G401 (cell line): ENCODE results near the gene PCDHB10. TPM values are rescaled to one million over a fixed set of nuclear protein-coding genes. Genes with fewer than 3 reads are reported as not detected.
"Not testable (repeated sequence)": the region's sequence is repeated elsewhere in the genome, so short reads cannot be mapped to it uniquely, and the experiment has no call there.

Source experiments
- DNase-seq: peaks from one replicate; pipeline ENCODE4 v3.0.0-alpha.2; 2015; ENCODE audit warnings: low spot score
- in situ Hi-C: cut with HindIII; loops from 2 replicates; pipeline ENCODE4 v1.10.0; 2016; ENCODE audit warnings: low sequenced_read_pairs, mixed read lengths
- total RNA-seq: library from RNA; depleted of rRNA; stranded (reverse); fragments of >200 nt; shearing (Covaris generic); gene quantifications from 2 replicates; pipeline ENCODE4 v1.2.3, GENCODE V29; 2014; rRNA removed

Gene PCDHB10
- total RNA-seq, result 0.44 TPM in 1 of 2 replicates, not detected in the other

GRCh38 chr5:141192110-141192725 is at the start of gene PCDHB10:
PCDHB10 (plus strand) TSS chr5:141192353; CDS start chr5:141192553, 200 bp downstream.
- in situ Hi-C loops, result loop anchor here (25.0 kb wide), 1 partner anchor 370 kb away; no protein-coding TSS in a partner anchor
- DNase-seq, result peak; percentile 57

GRCh38 chr5:141149812-141150211 is 42.3 kb upstream of the PCDHB10 start, which contains the start of gene PCDHB6:
PCDHB6 (plus strand) TSS chr5:141150057; CDS start chr5:141150258, 201 bp downstream.
- DNase-seq, result peak; percentile 39
- in situ Hi-C loops, result no loop called here

- no peak for DNase-seq
- in situ Hi-C loops, result no loop called here
These were observed 41.7 kb upstream of the PCDHB10 start for GRCh38 chr5:141150224-141150992.

- in situ Hi-C loops, result no loop called here
- no peak for DNase-seq
These were observed 41.2 kb upstream of the PCDHB10 start for GRCh38 chr5:141150993-141151325.

GRCh38 chr5:141151632-141152031 is 40.5 kb upstream of the PCDHB10 start:
- in situ Hi-C loops, DNase-seq: not testable (repeated sequence)

- in situ Hi-C loops, DNase-seq: not testable (repeated sequence)
These were observed 40.1 kb upstream of the PCDHB10 start for GRCh38 chr5:141152096-141152495.

- in situ Hi-C loops, result no loop called here
These were observed 36.4 kb upstream of the PCDHB10 start for GRCh38 chr5:141155540-141156374.

GRCh38 chr5:141157356-141157755 is 34.8 kb upstream of the PCDHB10 start:
- DNase-seq, in situ Hi-C loops: not testable (repeated sequence)

More at GRCh38 chr5:141155540-141156374, 36.4 kb upstream of the PCDHB10 start:
- no peak for DNase-seq

GRCh38 chr5:141157901-141158300 is 34.3 kb upstream of the PCDHB10 start:
- DNase-seq, in situ Hi-C loops: not testable (repeated sequence)

- in situ Hi-C loops, result no loop called here
- peak; percentile 30 for DNase-seq
These were observed 19.6 kb upstream of the PCDHB10 start, which contains the start of gene PCDHB7 for GRCh38 chr5:141172381-141173204. PCDHB7 (plus strand) TSS chr5:141172644; CDS start chr5:141172836, 192 bp downstream.

GRCh38 chr5:141174291-141175104 is 17.7 kb upstream of the PCDHB10 start:
- in situ Hi-C loops, result loop anchor here (25.0 kb wide), 1 partner anchor 388 kb away; no protein-coding TSS in a partner anchor

GRCh38 chr5:141175933-141176332 is 16.2 kb upstream of the PCDHB10 start:
- no peak for DNase-seq
- in situ Hi-C loops, result loop anchor here (25.0 kb wide), 1 partner anchor 386 kb away; no protein-coding TSS in a partner anchor

More at GRCh38 chr5:141174291-141175104, 17.7 kb upstream of the PCDHB10 start:
- DNase-seq, result not testable (repeated sequence)

- DNase-seq, result not testable (repeated sequence)
- in situ Hi-C loops, result loop anchor here (25.0 kb wide), 1 partner anchor 385 kb away; no protein-coding TSS in a partner anchor
These were observed 14.5 kb upstream of the PCDHB10 start, which contains the start of gene PCDHB8 for GRCh38 chr5:141177577-141178191. PCDHB8 (plus strand) TSS chr5:141177790; CDS start chr5:141178035, 245 bp downstream.

- DNase-seq, result not testable (repeated sequence)
- in situ Hi-C loops, result loop anchor here (25.0 kb wide), 1 partner anchor 383 kb away; no protein-coding TSS in a partner anchor
These were observed 12.8 kb upstream of the PCDHB10 start for GRCh38 chr5:141179371-141179770.

GRCh38 chr5:141179876-141180275 is 12.3 kb upstream of the PCDHB10 start:
- in situ Hi-C loops, result loop anchor here (25.0 kb wide), 1 partner anchor 382 kb away; no protein-coding TSS in a partner anchor
- not testable (repeated sequence) for DNase-seq

- no peak for DNase-seq
- in situ Hi-C loops, result loop anchor here (25.0 kb wide), 1 partner anchor 382 kb away; no protein-coding TSS in a partner anchor
These were observed 11.8 kb upstream of the PCDHB10 start for GRCh38 chr5:141180313-141180712.

GRCh38 chr5:141182248-141182647 is 9.9 kb upstream of the PCDHB10 start, which contains the start of gene PCDHB16:
PCDHB16 (plus strand) TSS chr5:141182387; CDS start chr5:141182560, 173 bp downstream.
- in situ Hi-C loops, result loop anchor here (25.0 kb wide), 1 partner anchor 380 kb away; no protein-coding TSS in a partner anchor
- peak; percentile 72 for DNase-seq
